H1 (cell line): Measurements from ENCODE around the gene CHRNA3. TPM values are rescaled to one million over a fixed set of nuclear protein-coding genes. Genes with fewer than 3 reads are reported as not detected.

ENCODE experiments used
- BACH1 ChIP-seq: IDR thresholded peaks from 2 replicates; pipeline ENCODE4 v1.6.1; 2012; ENCODE audit warnings: low read length, improper control_type of control experiment
- CBX8 ChIP-seq: fragments of 300-800, 300-1000 bp; sonication (generic); IDR thresholded peaks from 2 replicates; pipeline ENCODE4 v1.7.1; 2016; ENCODE audit warnings: low read depth, low read length, borderline replicate concordance
- EP300 ChIP-seq, 2 experiments: IDR thresholded peaks; 1 replicate in 1 of 2; 2 replicates in 1 of 2; pipeline ENCODE4 v1.6.1; 2011 to 2012; ENCODE audit warnings: low read depth in 2 of 2, low read length in 2 of 2, mild to moderate bottlenecking in 2 of 2, borderline replicate concordance in 1 of 2, inconsistent platforms in 1 of 2, moderate library complexity in 1 of 2
- GABPA ChIP-seq: IDR thresholded peaks from 2 replicates; pipeline ENCODE4 v1.6.1; 2011; ENCODE audit warnings: mild to moderate bottlenecking, low read length, moderate library complexity, borderline replicate concordance; ENCODE audit not compliant: insufficient read depth
- JUN ChIP-seq: IDR thresholded peaks from 2 replicates; pipeline ENCODE4 v1.6.1; 2011; ENCODE audit warnings: low read depth, mild to moderate bottlenecking, improper control_type of control experiment, low read length
- KDM4A ChIP-seq: IDR thresholded peaks from one replicate; pipeline ENCODE4 v1.7.1; 2012; ENCODE audit warnings: low read depth, mild to moderate bottlenecking, moderate library complexity, low read length, inconsistent platforms; ENCODE audit not compliant: severe bottlenecking
- PHF8 ChIP-seq: fragments of 200-600 bp; sonication (generic); conservative IDR thresholded peaks from 2 replicates; pipeline ENCODE4 v1.7.1; 2012; ENCODE audit warnings: low read depth, mild to moderate bottlenecking, inconsistent platforms, low read length, moderate library complexity
- POLR2AphosphoS5 ChIP-seq: IDR thresholded peaks from 2 replicates; pipeline ENCODE4 v1.6.1; 2011; ENCODE audit warnings: low read depth, low read length
- SRF ChIP-seq: IDR thresholded peaks from 2 replicates; pipeline ENCODE4 v1.6.1; 2011; ENCODE audit warnings: mild to moderate bottlenecking, low read depth, low read length, moderate library complexity
- TEAD4 ChIP-seq: IDR thresholded peaks from 2 replicates; pipeline ENCODE4 v1.6.1; 2012; ENCODE audit warnings: low read depth, low read length, inconsistent platforms, mixed read lengths
- polyA plus RNA-seq, 7 experiments: library from polyadenylated mRNA; depleted of rRNA in 3 of 7; stranded (reverse) in 5 of 7; unstranded in 2 of 7; fragments of >200 nt in 5 of 7; fragments of 200-250 nt in 2 of 7; gene quantifications; 1 replicate in 5 of 7; 2 replicates in 1 of 7; 4 replicates in 1 of 7; pipeline versions ENCODE4 v1.2.1 to v1.2.3, GENCODE V29; 2011 to 2013; ENCODE audit warnings: missing spikeins in 2 of 7, mixed read lengths in 2 of 7
- total RNA-seq: library from RNA; stranded (reverse); fragmentation: NEBNext Ultra II Directional; extraction: Animal tissue kit (Norgen Biotek cat#: 25700); gene quantifications from 2 replicates; pipeline ENCODE4 v1.2.1, GENCODE V29; 2021
- TF ChIP-seq, protein P1 (sequence below), 3 experiments: IDR thresholded peaks; 1 replicate in 2 of 3; 2 replicates in 1 of 3; pipeline versions ENCODE4 v1.5.1 to v1.6.1; 2011; ENCODE audit warnings: low read length in 3 of 3, mild to moderate bottlenecking in 3 of 3, inconsistent platforms in 2 of 3, low read depth in 1 of 3, moderate library complexity in 1 of 3; ENCODE audit not compliant: insufficient read depth in 1 of 3; ENCODE audit errors: control extremely low read depth in 1 of 3

CHRNA3 gene
- total and polyA plus RNA-seq, 2 of the 8 experiments (the other 6 are each of a cell fraction or from before 2014, with no cell fraction given), result 2.1 to 4.7 TPM

DNA sequence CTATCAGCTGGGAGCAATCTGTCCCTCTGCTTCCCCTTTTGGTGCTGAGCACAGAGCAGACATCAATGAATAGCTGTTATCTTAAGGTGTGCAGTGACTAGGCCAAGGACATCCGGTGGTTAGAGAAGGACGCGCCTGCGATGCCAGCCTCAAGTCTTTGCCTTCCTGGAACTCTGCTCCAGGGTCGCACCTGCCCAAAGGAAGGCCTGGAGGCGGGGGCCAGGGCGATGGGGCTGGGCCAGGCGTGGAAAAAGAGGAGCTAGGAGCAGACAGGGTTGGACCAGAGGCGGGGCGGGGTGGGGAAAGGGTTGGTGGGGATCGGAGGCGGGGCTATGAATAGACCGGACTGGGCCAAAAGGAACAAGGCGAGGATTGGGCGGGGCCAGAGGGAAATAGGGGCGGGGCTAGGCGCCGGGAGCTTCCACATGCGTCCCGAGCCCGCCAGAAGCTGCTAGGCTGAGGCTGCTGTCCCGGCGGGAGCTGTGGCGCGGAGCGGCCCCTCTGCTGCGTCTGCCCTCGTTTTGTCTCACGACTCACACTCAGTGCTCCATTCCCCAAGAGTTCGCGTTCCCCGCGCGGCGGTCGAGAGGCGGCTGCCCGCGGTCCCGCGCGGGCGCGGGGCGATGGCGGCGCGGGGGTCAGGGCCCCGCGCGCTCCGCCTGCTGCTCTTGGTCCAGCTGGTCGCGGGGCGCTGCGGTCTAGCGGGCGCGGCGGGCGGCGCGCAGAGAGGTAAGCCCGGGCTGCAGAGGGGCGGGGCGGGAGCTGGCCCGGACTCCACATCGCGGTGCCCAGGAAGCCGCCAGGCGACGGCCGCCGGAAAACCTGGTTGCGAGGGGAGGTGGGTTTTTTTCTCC is 55.5 kb downstream of the CHRNA3 start, which contains the start of gene CHRNA5 (continued):
- TF ChIP-seq TEAD4 (no peak), EP300 (IDR thresholded peaks at IDR 0.05; ENCODE audit: borderline replicate concordance in 1 of 2, low read depth in 2 of 2, low read length in 2 of 2) (no peak), PHF8 (peak; percentile 97), BACH1 (peak; percentile 61), KDM4A (peak; percentile 20), GABPA (no peak), SRF (no peak), POLR2AphosphoS5 (peak; percentile 97), JUN (no peak), CBX8 (no peak)
- TF ChIP-seq, protein P1, sequence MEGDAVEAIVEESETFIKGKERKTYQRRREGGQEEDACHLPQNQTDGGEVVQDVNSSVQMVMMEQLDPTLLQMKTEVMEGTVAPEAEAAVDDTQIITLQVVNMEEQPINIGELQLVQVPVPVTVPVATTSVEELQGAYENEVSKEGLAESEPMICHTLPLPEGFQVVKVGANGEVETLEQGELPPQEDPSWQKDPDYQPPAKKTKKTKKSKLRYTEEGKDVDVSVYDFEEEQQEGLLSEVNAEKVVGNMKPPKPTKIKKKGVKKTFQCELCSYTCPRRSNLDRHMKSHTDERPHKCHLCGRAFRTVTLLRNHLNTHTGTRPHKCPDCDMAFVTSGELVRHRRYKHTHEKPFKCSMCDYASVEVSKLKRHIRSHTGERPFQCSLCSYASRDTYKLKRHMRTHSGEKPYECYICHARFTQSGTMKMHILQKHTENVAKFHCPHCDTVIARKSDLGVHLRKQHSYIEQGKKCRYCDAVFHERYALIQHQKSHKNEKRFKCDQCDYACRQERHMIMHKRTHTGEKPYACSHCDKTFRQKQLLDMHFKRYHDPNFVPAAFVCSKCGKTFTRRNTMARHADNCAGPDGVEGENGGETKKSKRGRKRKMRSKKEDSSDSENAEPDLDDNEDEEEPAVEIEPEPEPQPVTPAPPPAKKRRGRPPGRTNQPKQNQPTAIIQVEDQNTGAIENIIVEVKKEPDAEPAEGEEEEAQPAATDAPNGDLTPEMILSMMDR (IDR thresholded peaks at IDR 0.05; ENCODE audit: control extremely low read depth in 1 of 3, insufficient read depth in 1 of 3, low read depth in 1 of 3, low read length in 3 of 3), result 0 out of 4 replicates have a peak, but pooled peaks of 1 of the 3 experiments have one; percentile 3
